Stimulated activated effector memory CD8-positive, alpha-beta T cell treated with anti-CD3 and anti-CD28 coated beads, Interleukin-12 subunit alpha, Interleukin-12 subunit beta, amount 100 ng/mL, for 72 hours (primary cell): ENCODE measurements around the gene SCML2.

Experiments
- ATAC-seq: fragments of 150-1000 bp; cut with Tn5 transposase; 2 replicates; pipeline ENCODE4 v1.10.0; 2021
- DNase-seq, 2 donors: peaks; one replicate each; pipeline ENCODE4 v3.0.0; 2021 to 2022; ENCODE audit warnings: low spot score in 2 of 2
- H3K27ac Mint-ChIP-seq: one replicate; pipeline ENCODE4 v1.8.0; 2022; ENCODE audit warnings: mild to moderate bottlenecking, mixed read lengths
- H3K36me3 Mint-ChIP-seq: one replicate; pipeline ENCODE4 v1.8.0; 2022; ENCODE audit warnings: mild to moderate bottlenecking, mixed read lengths
- H3K4me1 Mint-ChIP-seq: one replicate; pipeline ENCODE4 v1.8.0; 2022; ENCODE audit warnings: mixed read lengths
- H3K4me3 Mint-ChIP-seq: one replicate; pipeline ENCODE4 v1.8.0; 2022; ENCODE audit warnings: mild to moderate bottlenecking, mixed read lengths
- H3K9me3 Mint-ChIP-seq: one replicate; pipeline ENCODE4 v1.8.0; 2022; ENCODE audit warnings: mixed read lengths

SCML2 gene

DNA sequence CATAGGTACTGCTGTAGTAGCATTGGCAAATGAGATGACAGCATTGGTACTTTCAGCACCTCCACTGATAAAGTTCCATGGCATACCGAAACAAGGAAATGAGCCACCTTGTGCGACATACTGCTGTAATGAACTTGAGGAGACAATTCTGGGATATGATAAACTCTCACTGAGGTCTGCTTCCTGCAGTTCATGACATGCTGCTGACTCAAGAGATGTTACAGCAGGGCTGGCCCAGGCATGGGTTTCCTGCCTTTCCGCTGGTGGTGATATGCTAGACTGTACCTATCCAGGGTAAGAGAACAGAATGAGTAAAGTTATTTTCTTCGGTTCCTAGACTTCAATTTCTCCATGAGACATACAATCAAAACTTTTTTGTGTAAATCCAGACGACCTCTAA lies 150.9 kb downstream of the SCML2 start:
- ATAC-seq (no peak), DNase-seq (no peak)
- Mint-ChIP-seq H3K36me3 (no peaks in the 10 kb centered on the region), H3K27ac (no peak overlapping the region), H3K9me3 (no peaks in the 10 kb centered on the region), H3K4me3 (no peak overlapping the region), H3K4me1 (no peaks in the 10 kb centered on the region)

DNA sequence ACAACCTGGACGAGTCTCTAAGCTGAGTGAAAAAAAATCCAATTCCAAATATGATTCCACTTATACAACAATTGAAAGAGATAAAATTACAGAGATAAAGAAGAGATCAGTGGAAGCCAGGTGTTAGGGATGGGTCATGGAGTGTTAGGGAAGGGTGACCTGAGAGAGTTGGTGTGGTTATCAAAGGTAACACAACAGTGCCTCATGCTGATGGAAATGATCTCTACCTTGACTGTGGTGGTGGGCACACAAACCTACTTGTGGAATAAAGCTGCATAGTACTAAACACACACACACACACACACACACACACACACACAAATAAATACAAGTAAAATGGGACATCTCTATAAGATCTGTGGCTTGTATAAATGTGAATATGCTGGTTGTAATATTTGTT lies 159.8 kb downstream of the SCML2 start:
- H3K27ac Mint-ChIP-seq, result no peak overlapping the region
- no peaks in the 10 kb centered on the region for H3K9me3 Mint-ChIP-seq
- ATAC-seq (no peak), DNase-seq (no peak)
- H3K36me3 Mint-ChIP-seq, result no peaks in the 10 kb centered on the region
- no peak overlapping the region for H3K4me3 Mint-ChIP-seq
- H3K4me1 Mint-ChIP-seq, result no peaks in the 10 kb centered on the region
